Ramos (cell line): ENCODE results near the gene ATF2.
"Not testable (repeated sequence)": the region's sequence is repeated elsewhere in the genome, so short reads cannot be mapped to it uniquely, and the experiment has no call there.

Source experiments
- in situ Hi-C: fragments of 300-500 bp; cut with MboI; formaldehyde crosslinking; loops from one replicate; pipeline ENCODE4 v1.14.3; 2022; ENCODE audit warnings: low sequenced_read_pairs; ENCODE audit not compliant: unreplicated experiment

ATF2 gene

GRCh38 chr2:175107146-175107545 is 60.9 kb downstream of the ATF2 start:
- in situ Hi-C loops, result no loop called here

GRCh38 chr2:175103191-175103590 is 64.8 kb downstream of the ATF2 start:
- in situ Hi-C loops, result no loop called here

GRCh38 chr2:175101514-175101913 is 66.5 kb downstream of the ATF2 start:
- in situ Hi-C loops, result no loop called here

- in situ Hi-C loops, result no loop called here
Measured at GRCh38 chr2:175097297-175097696, 70.7 kb downstream of the ATF2 start.

- in situ Hi-C loops, result not testable (repeated sequence)
Measured at GRCh38 chr2:175084117-175084516, 83.9 kb downstream of the ATF2 start.

- in situ Hi-C loops, result no loop called here
Measured at GRCh38 chr2:175080479-175080878, 87.5 kb downstream of the ATF2 start.

GRCh38 chr2:175076272-175076671 is 91.7 kb downstream of the ATF2 start:
- in situ Hi-C loops, result no loop called here

- in situ Hi-C loops, result no loop called here
Measured at GRCh38 chr2:175074478-175074877, 93.5 kb downstream of the ATF2 start.

GRCh38 chr2:175068534-175068933 is 99.5 kb downstream of the ATF2 start:
- in situ Hi-C loops, result no loop called here

- in situ Hi-C loops, result no loop called here
Measured at GRCh38 chr2:175066411-175066810, 101.6 kb downstream of the ATF2 start.

GRCh38 chr2:175064797-175065196 is 103.2 kb downstream of the ATF2 start:
- in situ Hi-C loops, result no loop called here

- in situ Hi-C loops, result no loop called here
Measured at GRCh38 chr2:175063741-175064140, 104.3 kb downstream of the ATF2 start.

GRCh38 chr2:175062787-175063585 is 105.0 kb downstream of the ATF2 start:
- in situ Hi-C loops, result no loop called here

- in situ Hi-C loops, result no loop called here
Measured at GRCh38 chr2:175057078-175057685, 110.8 kb downstream of the ATF2 start.

- in situ Hi-C loops, result no loop called here
Measured at GRCh38 chr2:175055993-175056392, 112.0 kb downstream of the ATF2 start.

- in situ Hi-C loops, result no loop called here
Measured at GRCh38 chr2:175054340-175054739, 113.7 kb downstream of the ATF2 start.

- in situ Hi-C loops, result no loop called here
Measured at GRCh38 chr2:175049661-175050060, 118.3 kb downstream of the ATF2 start.

- in situ Hi-C loops, result no loop called here
Measured at GRCh38 chr2:175048275-175048674, 119.7 kb downstream of the ATF2 start.

GRCh38 chr2:175039490-175039889 is 128.5 kb downstream of the ATF2 start:
- in situ Hi-C loops, result no loop called here

- in situ Hi-C loops, result no loop called here
Measured at GRCh38 chr2:175039031-175039430, 129.0 kb downstream of the ATF2 start.

GRCh38 chr2:175037941-175038340 is 130.1 kb downstream of the ATF2 start:
- in situ Hi-C loops, result no loop called here

GRCh38 chr2:175036582-175037018 is 131.4 kb downstream of the ATF2 start:
- in situ Hi-C loops, result no loop called here
